Mucosa of descending colon (tissue), 3 donors: Measurements from ENCODE around the gene CCDC50. TPM values are rescaled to one million over a fixed set of nuclear protein-coding genes. Genes with fewer than 3 reads are reported as not detected.

ENCODE experiments used
- ATAC-seq: fragments of 200-7000 bp; cut with Tn5 transposase; one replicate; pipeline ENCODE4 v1.9.1; 2020; ENCODE audit warnings: mild to moderate bottlenecking, moderate library complexity
- DNase-seq, 3 donors: peaks; one replicate each; pipeline ENCODE4 v3.0.0-alpha.2; 2020
- H3K36me3 ChIP-seq: fragments of 200-600 bp; one replicate; pipeline ENCODE4 v1.8.0; 2021; ENCODE audit warnings: low read depth, mild to moderate bottlenecking
- H3K4me1 ChIP-seq: fragments of 200-600 bp; one replicate; pipeline ENCODE4 v1.8.0; 2021; ENCODE audit warnings: low read depth, mild to moderate bottlenecking
- H3K4me3 ChIP-seq: fragments of 200-600 bp; one replicate; pipeline ENCODE4 v1.8.0; 2021; ENCODE audit warnings: mild to moderate bottlenecking
- H3K9me3 ChIP-seq: fragments of 200-600 bp; one replicate; pipeline ENCODE4 v1.8.0; 2021; ENCODE audit warnings: mild to moderate bottlenecking
- intact Hi-C, 2 donors: fragments of 100-400 bp; cut with DNase I in 1 of 2; cut with micrococcal nuclease in 1 of 2; formaldehyde crosslinking; loops; one replicate each; pipeline versions ENCODE4 v1.11.0 to v1.11.1; 2022; cut with DNase I, micrococcal nuclease
- total RNA-seq, 3 donors: library from RNA; stranded (reverse); fragmentation: NEBNext Ultra II Directional in 2 of 3; extraction: Animal tissue kit (Norgen Biotek cat#: 25700) in 2 of 3; gene quantifications; one replicate each; pipeline versions ENCODE4 v1.2.1 to v1.2.4, GENCODE V29; 2021 to 2023
- TF ChIP-seq, protein P1 (sequence below): fragments of 200-600 bp; IDR thresholded peaks from one replicate; pipeline ENCODE4 v1.8.0; 2022; ENCODE audit warnings: antibody characterized with exemption, mild to moderate bottlenecking
- donor health status: DM: no; HTN: no; CAD: no; lungs with moderate emphysema.
- donor health status: DM: no; HTN: no; CAD: no.
- donor health status: DM: no; HTN: yes; CAD: no.

Gene CCDC50
- total RNA-seq, 3 donors from 2014 or later, result 41.8 to 89.8 (median 60.2) TPM

DNA sequence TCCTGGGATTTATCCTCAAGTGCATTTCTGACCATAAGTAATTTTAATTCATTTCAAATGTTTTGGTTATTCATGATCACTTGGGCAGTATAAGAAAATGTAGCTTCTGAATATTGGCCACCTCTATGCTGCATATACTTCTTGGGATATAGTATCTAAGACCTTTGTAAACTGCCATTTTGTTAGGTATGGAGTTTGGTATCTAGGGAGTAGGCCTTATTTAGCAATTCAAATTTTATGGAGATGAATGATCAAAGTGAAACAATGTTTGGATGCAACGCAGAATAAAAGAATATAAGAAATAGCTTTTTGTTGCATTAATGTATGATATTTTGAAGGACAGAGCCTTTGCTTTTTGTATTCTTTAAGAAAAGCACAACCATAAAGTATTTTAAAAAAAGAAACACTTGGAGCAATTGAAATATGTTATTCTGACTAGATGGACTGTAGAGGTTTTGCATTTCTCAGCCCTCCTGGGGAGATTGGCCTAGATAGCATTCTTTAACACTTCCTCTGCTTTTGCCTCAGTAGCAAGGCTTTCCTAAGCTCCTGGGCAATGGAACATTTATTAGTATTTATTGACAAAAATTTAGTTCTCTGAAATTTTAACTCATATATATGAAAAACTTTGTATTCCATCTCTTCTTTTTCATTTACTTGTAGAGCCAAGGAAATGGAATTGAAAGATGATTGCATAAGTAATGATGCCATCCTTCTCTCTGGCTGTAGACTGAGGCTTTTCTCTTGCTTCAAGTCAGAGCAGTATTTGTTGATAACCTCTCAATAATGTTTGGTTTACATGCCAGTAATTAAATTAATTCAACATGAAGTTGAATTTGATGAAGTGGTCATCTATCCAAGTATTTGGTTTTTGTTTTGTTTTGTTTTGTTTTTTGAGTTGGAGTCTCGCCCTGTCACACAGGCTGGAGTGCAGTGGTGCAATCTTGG lies 62.9 kb downstream of the CCDC50 start:
- DNase-seq (no peak), ATAC-seq (no peak)
- Histone ChIP-seq H3K36me3 (no peaks in the 10 kb centered on the region), H3K4me3 (no peak overlapping the region), H3K9me3 (no peaks in the 10 kb centered on the region), H3K4me1 (no peaks in the 10 kb centered on the region)
- intact Hi-C loops, result no loop called here
- TF ChIP-seq, protein P1, sequence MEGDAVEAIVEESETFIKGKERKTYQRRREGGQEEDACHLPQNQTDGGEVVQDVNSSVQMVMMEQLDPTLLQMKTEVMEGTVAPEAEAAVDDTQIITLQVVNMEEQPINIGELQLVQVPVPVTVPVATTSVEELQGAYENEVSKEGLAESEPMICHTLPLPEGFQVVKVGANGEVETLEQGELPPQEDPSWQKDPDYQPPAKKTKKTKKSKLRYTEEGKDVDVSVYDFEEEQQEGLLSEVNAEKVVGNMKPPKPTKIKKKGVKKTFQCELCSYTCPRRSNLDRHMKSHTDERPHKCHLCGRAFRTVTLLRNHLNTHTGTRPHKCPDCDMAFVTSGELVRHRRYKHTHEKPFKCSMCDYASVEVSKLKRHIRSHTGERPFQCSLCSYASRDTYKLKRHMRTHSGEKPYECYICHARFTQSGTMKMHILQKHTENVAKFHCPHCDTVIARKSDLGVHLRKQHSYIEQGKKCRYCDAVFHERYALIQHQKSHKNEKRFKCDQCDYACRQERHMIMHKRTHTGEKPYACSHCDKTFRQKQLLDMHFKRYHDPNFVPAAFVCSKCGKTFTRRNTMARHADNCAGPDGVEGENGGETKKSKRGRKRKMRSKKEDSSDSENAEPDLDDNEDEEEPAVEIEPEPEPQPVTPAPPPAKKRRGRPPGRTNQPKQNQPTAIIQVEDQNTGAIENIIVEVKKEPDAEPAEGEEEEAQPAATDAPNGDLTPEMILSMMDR, result no peak

DNA sequence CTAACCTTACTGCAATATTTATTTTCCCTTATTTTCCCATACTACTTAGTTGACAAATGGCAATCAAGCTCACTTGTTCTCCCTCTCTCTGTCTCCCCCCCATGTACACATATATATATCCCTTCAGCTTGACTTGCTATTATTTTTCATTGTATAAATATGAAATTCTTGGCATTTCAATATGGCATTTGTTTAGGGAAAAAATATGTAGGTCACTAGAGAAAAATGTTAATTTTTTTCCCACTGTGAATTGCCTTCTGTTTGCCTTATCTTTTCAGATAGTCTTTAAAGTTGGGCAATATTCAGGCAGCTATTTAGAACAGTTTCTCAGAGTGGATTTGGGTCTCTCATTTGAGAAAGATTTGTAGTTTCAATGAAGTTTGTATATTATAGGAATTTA lies 64.0 kb downstream of the CCDC50 start:
- no peak for DNase-seq
- intact Hi-C loops, result no loop called here
- TF ChIP-seq, protein P1, result no peak
- no peak overlapping the region for H3K4me3 ChIP-seq
- no peaks in the 10 kb centered on the region for H3K4me1 ChIP-seq
- no peaks in the 10 kb centered on the region for H3K9me3 ChIP-seq
- ATAC-seq, result no peak
- H3K36me3 ChIP-seq, result no peaks in the 10 kb centered on the region

DNA sequence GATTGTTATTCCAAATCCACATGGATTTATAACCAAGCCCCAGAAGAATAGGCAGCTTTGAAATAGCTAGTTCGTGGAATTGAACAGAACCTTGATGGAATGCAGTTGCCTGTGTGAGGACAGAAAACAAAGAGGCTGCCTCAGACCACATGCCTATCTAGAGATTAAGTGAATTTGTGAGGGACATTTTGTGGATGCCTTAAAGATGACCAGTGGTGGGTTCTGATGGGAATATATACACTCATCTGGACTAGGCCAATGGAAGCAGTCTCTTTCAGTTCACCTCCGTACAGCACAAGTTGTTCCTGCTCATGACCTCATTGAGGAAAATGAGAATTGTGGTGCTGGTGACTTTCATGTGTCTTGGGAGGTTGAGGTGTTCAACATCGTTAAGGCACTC lies 68.6 kb downstream of the CCDC50 start:
- ATAC-seq, result no peak
- intact Hi-C loops, result no loop called here
- Histone ChIP-seq H3K9me3 (no peaks in the 10 kb centered on the region), H3K4me1 (no peaks in the 10 kb centered on the region), H3K4me3 (no peak overlapping the region), H3K36me3 (no peaks in the 10 kb centered on the region)
- DNase-seq, result no peak
- TF ChIP-seq, protein P1, result no peak

DNA sequence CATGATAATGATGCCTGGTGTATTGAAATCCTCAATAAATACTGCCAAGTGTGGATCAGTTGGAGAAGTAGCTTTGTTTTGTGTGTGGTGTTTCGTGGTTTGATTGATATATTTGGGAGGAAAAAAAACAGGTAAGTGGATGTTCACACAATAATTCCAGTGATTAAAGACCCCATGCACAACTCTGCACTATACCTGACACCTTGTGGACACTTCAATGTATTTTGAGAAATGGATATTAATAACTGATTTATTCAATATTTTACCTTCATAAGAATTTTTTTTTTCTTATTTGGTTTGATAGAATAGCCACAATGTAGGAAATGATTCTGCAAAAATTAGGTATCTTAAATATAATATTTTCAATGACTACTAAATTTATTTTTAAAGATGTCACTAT lies 69.4 kb downstream of the CCDC50 start:
- TF ChIP-seq, protein P1, result no peak
- Histone ChIP-seq H3K4me1 (no peaks in the 10 kb centered on the region), H3K4me3 (no peak overlapping the region), H3K9me3 (no peaks in the 10 kb centered on the region), H3K36me3 (no peaks in the 10 kb centered on the region)
- intact Hi-C loops, result no loop called here
- no peak for DNase-seq
- ATAC-seq, result no peak

DNA sequence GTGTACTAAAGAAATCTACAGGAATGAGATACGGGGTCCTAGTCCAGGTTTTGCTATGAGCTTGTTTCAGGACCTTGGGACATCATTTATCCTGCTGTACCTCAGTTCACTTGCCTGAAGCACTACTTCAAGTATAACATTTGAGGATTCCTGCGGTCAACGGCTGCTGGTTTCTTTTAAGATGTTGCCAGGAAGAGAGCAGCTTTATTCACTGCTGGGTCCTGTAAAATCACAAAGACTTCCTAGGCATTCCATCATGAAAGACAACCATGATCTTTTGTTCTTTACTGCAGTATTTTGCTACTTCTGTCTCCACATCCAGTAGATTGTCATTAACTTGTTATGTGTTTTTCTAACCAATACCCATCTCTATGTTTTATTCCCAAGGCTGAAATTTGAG lies 70.7 kb downstream of the CCDC50 start:
- Histone ChIP-seq H3K9me3 (no peaks in the 10 kb centered on the region), H3K4me3 (no peak overlapping the region), H3K4me1 (no peaks in the 10 kb centered on the region), H3K36me3 (no peaks in the 10 kb centered on the region)
- ATAC-seq (no peak), DNase-seq (no peak)
- TF ChIP-seq, protein P1, result no peak
- intact Hi-C loops, result no loop called here
